Measurements from ENCODE around the gene QRSL1.

DNA sequence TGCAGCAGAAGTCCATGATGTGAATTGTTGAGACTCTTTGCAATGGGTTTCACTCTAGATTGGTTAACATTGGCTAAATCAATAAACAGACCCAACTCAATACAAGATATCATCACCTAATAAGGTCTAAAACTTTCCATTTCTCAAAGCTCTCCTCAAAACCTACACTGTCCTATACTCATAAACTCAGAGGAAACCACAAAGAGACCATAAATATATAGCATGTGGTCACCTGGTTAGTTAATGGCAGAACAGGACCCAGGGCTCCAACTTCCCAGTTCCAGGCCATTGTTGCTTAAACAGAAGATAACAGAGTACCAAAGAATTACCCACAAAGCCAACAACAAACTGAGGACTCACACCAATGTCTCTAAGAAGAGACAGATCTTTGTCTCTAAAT lies 12.1 kb upstream of the QRSL1 start:
- TF ChIP-seq, protein P1, sequence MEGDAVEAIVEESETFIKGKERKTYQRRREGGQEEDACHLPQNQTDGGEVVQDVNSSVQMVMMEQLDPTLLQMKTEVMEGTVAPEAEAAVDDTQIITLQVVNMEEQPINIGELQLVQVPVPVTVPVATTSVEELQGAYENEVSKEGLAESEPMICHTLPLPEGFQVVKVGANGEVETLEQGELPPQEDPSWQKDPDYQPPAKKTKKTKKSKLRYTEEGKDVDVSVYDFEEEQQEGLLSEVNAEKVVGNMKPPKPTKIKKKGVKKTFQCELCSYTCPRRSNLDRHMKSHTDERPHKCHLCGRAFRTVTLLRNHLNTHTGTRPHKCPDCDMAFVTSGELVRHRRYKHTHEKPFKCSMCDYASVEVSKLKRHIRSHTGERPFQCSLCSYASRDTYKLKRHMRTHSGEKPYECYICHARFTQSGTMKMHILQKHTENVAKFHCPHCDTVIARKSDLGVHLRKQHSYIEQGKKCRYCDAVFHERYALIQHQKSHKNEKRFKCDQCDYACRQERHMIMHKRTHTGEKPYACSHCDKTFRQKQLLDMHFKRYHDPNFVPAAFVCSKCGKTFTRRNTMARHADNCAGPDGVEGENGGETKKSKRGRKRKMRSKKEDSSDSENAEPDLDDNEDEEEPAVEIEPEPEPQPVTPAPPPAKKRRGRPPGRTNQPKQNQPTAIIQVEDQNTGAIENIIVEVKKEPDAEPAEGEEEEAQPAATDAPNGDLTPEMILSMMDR (IDR thresholded peaks at IDR 0.05; ENCODE audit: low read depth, low read length, poor library complexity, severe bottlenecking) = no peak
- TF ChIP-seq EZH2phosphoT487 (IDR thresholded peaks at IDR 0.05; ENCODE audit: borderline replicate concordance, low read length) = no peak

All from DOHH2 (cell line).